Neural crest cell (in vitro differentiated cells): Measurements from ENCODE around the gene GNG14. TPM values are rescaled to one million over a fixed set of nuclear protein-coding genes. Genes with fewer than 3 reads are reported as not detected.
A peak's percentile ranks its signal among the peaks of the same experiment; 100 is the strongest.
"Not testable (repeated sequence)": the region's sequence is repeated elsewhere in the genome, so short reads cannot be mapped to it uniquely, and the experiment has no call there.

Experiments used
- DNase-seq: peaks from one replicate; pipeline ENCODE4 v3.0.0; 2021; ENCODE audit warnings: low read depth, mixed read lengths, low spot score
- H3K27ac Mint-ChIP-seq: one replicate; pipeline ENCODE4 v1.8.0; 2021; ENCODE audit warnings: mild to moderate bottlenecking, mixed read lengths; ENCODE audit not compliant: unreplicated experiment
- H3K27me3 Mint-ChIP-seq: 2 replicates; pipeline ENCODE4 v1.8.0; 2021; ENCODE audit warnings: low read depth, mild to moderate bottlenecking, mixed read lengths
- H3K36me3 Mint-ChIP-seq: 2 replicates; pipeline ENCODE4 v1.8.0; 2021; ENCODE audit warnings: low read depth, mild to moderate bottlenecking, mixed read lengths
- H3K4me1 Mint-ChIP-seq: 2 replicates; pipeline ENCODE4 v1.8.0; 2021; ENCODE audit warnings: mixed read lengths
- H3K4me3 Mint-ChIP-seq: one replicate; pipeline ENCODE4 v1.8.0; 2021; ENCODE audit warnings: mild to moderate bottlenecking, mixed read lengths
- H3K9me3 Mint-ChIP-seq: 2 replicates; pipeline ENCODE4 v1.8.0; 2021; ENCODE audit warnings: mixed read lengths
- long read RNA-seq: library from polyadenylated mRNA; unstranded; transcript quantifications from one replicate; pipeline ENCODE4 v2.0.0, GENCODE V29; 2020
- total RNA-seq: library from RNA; stranded (reverse); gene quantifications from 2 replicates; pipeline ENCODE4 v1.2.1, GENCODE V29; 2021
- TF ChIP-seq, protein P1 (sequence below): fragments of 200-600 bp; sonication (generic); conservative IDR thresholded peaks from 2 replicates; pipeline ENCODE4 v1.5.0; 2021; ENCODE audit warnings: antibody characterized with exemption, mild to moderate bottlenecking

GNG14 gene
- total RNA-seq, result not detected in 2 replicates
- long read RNA-seq, result 0 reads

DNA sequence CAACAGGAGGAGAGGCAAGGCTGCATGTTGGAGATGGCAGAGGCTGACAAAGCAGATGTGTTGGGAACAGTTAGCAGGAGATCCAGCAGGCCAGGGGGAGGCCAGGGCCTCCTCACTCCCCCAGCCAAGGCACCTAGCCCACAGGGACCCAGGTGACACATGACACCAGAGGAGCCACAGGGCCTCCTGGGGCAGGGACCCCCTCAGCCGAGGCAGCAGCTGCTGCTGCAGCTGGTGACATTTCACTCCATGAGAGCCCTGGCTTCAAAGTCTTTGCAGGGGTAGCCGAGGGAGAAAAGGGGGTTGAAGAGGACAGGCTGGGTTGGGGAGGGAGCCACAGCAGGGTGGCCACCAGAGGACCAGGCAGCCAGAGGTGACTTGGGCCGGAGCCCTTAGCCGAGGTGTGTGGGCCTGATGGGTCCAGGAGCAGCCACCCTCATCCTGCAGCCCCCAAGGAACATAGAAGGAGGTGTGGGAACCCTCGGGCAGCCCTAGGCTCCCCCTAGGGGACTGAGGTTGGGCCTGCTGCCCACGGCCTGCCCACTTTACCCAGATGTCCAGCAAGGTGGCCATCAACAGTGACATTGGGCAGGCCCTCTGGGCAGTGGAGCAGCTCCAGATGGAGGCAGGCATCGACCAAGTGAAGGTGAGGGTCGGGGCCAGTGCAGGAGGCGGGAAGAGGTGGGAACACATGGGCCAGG lies at the start of gene GNG14:
GNG14 (plus strand) TSS at position 503 of the 701 bp plus-strand sequence; CDS start at position 554, 51 bp downstream.
- Mint-ChIP-seq H3K4me3 (no peak within 1 kb of the TSS), H3K27me3 (no peaks in the 10 kb centered on the region), H3K36me3 (no peaks in the 10 kb centered on the region), H3K9me3 (no peaks in the 10 kb centered on the region), H3K27ac (no peak within 1 kb of the TSS), H3K4me1 (no peaks in the 10 kb centered on the region)
- TF ChIP-seq, protein P1, sequence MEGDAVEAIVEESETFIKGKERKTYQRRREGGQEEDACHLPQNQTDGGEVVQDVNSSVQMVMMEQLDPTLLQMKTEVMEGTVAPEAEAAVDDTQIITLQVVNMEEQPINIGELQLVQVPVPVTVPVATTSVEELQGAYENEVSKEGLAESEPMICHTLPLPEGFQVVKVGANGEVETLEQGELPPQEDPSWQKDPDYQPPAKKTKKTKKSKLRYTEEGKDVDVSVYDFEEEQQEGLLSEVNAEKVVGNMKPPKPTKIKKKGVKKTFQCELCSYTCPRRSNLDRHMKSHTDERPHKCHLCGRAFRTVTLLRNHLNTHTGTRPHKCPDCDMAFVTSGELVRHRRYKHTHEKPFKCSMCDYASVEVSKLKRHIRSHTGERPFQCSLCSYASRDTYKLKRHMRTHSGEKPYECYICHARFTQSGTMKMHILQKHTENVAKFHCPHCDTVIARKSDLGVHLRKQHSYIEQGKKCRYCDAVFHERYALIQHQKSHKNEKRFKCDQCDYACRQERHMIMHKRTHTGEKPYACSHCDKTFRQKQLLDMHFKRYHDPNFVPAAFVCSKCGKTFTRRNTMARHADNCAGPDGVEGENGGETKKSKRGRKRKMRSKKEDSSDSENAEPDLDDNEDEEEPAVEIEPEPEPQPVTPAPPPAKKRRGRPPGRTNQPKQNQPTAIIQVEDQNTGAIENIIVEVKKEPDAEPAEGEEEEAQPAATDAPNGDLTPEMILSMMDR, result no peak
- DNase-seq, result no peak

DNA sequence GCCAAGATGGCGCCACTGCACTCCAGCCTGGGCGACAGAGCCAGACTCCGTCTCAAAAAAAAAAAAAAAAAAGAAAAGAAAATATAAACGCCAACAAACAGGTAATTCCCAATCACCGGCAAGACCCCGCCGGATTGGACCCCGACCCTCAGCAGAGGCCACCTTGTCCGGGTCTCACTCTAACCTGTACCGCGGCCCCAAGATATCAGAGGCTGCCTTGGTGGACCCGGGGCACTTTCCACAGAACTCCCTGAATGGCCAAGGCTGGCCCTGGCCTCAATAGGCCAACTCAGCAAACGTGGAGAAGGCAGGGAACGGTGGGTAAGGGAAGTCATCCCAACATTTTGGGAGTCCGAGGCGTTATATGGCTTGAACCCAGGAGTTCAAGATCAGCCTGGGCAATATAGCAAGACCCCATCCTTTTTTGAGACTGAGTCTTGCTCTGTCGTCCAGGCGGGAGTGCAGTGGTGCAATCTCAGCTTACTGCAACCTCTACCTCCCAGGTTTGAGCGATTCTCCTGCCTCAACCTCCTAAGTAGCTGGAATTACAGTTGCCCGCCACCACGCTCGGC lies 49.1 kb upstream of the GNG14 start:
- H3K27me3 Mint-ChIP-seq, result peaks cover 4% of the 10 kb centered on the region
- peaks cover 8% of the 10 kb centered on the region for H3K36me3 Mint-ChIP-seq
- H3K9me3 Mint-ChIP-seq, result peaks cover 3% of the 10 kb centered on the region
- TF ChIP-seq, protein P1, result no peak
- H3K4me1 Mint-ChIP-seq, result peaks cover 6% of the 10 kb centered on the region
- H3K4me3 Mint-ChIP-seq, result no peak overlapping the region
- no peak overlapping the region for H3K27ac Mint-ChIP-seq
- DNase-seq, result no peak

DNA sequence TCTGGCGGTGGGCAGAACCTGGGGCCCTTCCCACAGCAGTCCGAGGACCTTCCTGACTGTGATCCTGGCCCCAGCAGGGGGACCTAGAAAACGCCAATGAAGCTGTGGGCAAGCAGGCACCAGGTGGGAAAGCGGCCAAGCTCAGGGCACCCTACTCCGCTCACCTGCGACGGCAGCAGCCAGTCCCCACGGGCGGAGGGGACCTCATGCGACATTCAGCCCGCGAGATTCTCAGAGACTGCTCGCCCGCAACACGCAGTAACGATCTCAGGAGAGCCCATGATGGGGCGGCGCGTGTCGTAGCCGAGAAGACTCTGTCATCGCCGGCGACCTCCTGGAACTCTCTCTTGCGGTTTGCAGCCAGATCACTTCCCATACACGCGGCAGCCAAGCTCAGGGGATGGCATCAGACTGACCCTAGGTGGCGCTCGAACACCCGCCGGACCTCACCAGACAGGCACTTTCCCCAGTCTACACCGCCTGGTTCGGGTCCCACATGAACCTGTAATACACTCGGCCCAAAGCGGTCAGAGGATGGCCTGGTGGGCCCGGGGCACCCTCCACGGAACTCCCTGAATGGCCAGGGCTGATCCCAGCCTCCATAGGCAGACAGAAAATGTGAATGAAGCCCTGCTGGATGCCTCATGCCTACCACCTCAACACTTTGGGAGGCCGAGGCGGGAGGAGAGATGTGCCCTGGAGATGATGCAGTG lies 47.7 kb upstream of the GNG14 start:
- Mint-ChIP-seq H3K27me3 (peaks cover 4% of the 10 kb centered on the region), H3K4me3 (peak overlapping the region; percentile 42), H3K9me3 (peaks cover 3% of the 10 kb centered on the region), H3K36me3 (peaks cover 8% of the 10 kb centered on the region), H3K27ac (no peak overlapping the region), H3K4me1 (peaks cover 6% of the 10 kb centered on the region)
- DNase-seq, result peak; percentile 83
- TF ChIP-seq, protein P1, result peak; percentile 83

DNA sequence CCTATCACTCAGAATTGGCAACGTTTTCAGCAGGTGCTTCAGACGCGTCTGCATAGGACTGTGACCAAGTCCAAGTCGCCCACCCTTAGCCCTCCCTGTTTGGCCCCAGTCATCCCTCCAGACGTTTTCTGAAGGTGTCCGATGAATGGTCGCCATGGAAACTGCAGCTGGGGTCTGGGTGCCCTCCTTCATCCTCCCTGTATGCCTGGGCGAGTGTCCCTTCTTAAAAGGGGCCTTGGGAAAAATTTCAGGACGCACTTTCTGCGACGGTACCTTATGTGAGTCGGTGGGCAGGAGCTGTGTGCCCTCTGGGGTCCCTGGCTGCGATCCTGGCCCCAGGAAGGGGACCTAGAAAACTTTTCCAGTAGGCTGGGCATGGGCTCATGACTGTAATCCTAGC lies 46.3 kb upstream of the GNG14 start:
- no peak overlapping the region for H3K27ac Mint-ChIP-seq
- H3K4me3 Mint-ChIP-seq, result no peak overlapping the region
- TF ChIP-seq, protein P1, result no peak
- peaks cover 11% of the 10 kb centered on the region for H3K36me3 Mint-ChIP-seq
- peaks cover 3% of the 10 kb centered on the region for H3K9me3 Mint-ChIP-seq
- peaks cover 6% of the 10 kb centered on the region for H3K4me1 Mint-ChIP-seq
- DNase-seq, result no peak
- H3K27me3 Mint-ChIP-seq, result peaks cover 4% of the 10 kb centered on the region

DNA sequence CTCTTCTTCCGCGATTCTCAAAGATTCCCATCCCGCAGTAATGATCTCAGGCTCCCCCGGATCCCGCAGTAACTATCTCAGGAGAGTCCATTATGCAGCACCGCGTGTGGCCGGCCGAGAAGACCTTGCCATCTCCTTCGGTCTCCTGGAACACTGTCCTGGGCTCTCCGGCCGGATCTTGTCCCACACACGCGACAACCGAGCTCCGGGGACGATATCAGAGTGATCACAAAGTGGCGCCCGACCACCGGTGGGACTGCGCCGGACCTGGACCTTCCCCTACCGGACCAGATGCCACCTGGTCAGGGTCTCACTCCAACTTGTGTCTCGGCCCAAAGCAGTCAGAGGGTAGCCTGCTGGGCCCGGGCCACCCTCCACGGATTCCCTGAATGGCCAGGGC lies 45.3 kb upstream of the GNG14 start:
- peaks cover 9% of the 10 kb centered on the region for H3K36me3 Mint-ChIP-seq
- H3K27me3 Mint-ChIP-seq, result peaks cover 4% of the 10 kb centered on the region
- no peak overlapping the region for H3K4me3 Mint-ChIP-seq
- TF ChIP-seq, protein P1, result no peak
- H3K9me3 Mint-ChIP-seq, result peaks cover 3% of the 10 kb centered on the region
- DNase-seq, result no peak
- no peak overlapping the region for H3K27ac Mint-ChIP-seq
- H3K4me1 Mint-ChIP-seq, result peaks cover 6% of the 10 kb centered on the region

DNA sequence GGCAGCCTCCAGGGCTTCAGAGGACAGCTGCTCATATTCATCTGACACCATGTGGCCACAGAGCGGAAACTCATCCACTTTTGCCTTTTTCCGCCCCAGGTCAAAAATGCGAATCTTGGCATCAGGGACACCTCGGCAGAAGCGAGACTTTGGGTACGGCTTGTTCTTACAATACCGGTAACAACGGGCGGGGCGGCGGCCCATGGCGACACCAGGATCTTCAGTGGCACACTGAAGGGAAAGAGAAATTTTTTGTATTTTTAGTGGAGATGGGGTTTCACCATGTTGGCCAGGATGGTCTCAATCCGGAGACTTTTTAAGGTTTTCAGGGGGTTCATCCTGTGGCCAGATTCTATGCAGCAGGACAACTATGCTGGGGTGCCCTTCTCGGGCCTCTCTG lies 44.1 kb upstream of the GNG14 start:
- not testable (repeated sequence) for H3K4me1 Mint-ChIP-seq, DNase-seq, H3K9me3 Mint-ChIP-seq, H3K27ac Mint-ChIP-seq, H3K4me3 Mint-ChIP-seq, H3K36me3 Mint-ChIP-seq, H3K27me3 Mint-ChIP-seq
